ENCODE results near the gene DACT2. TPM values are rescaled to one million over a fixed set of nuclear protein-coding genes. Genes with fewer than 3 reads are reported as not detected.

Gene DACT2
- total RNA-seq, 1 donor from 2014 or later, result 0.59 TPM

GRCh38 chr6:168353041-168353440, 33.5 kb upstream of the DACT2 start:
- intact Hi-C loops (cut with micrococcal nuclease), result no loop called here

DNA sequence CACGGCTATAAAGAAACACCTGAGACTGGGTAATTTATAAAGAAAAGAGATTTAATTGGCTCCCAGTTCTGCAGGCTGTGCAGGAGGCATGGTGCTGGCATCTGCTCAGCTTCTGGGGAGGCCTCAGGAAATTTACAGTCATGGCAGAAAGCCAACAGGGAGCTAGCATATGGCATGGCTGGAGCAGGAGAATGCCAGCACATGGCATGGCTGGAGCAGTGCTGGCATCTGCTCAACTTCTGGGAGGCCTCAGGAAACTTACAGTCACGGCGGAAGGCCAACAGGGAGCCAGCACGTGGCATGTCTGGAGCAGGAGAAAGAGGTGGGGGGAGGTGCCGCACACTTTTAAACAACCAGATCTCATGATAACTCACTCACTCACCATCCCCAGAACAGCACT, 32.5 kb upstream of the DACT2 start:
- intact Hi-C loops (cut with micrococcal nuclease), result no loop called here

GRCh38 chr6:168349718-168350210, 30.2 kb upstream of the DACT2 start:
- intact Hi-C loops (cut with micrococcal nuclease), result no loop called here

DNA sequence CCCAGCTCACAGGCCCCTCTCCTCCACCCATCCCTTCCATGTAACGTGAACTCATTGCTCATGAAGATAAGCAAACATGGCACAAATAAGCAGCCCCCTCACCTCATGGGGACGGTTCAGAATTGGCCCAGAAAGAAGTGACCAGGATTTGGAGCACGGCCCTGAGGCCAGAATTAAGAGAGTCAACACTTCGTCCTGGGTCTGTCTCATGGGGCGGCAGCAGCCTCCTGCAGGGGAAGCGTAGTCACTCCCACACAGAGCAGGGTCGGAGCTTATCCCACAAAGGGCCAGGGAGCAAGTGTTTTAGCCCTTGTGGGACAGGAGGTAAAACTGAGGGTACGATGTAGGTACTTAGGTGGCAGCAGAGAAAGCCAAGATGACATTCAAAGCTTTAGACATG, 28.6 kb upstream of the DACT2 start:
- intact Hi-C loops (cut with micrococcal nuclease), result no loop called here

GRCh38 chr6:168347615-168348014, 28.0 kb upstream of the DACT2 start:
- intact Hi-C loops (cut with micrococcal nuclease), result no loop called here

DNA sequence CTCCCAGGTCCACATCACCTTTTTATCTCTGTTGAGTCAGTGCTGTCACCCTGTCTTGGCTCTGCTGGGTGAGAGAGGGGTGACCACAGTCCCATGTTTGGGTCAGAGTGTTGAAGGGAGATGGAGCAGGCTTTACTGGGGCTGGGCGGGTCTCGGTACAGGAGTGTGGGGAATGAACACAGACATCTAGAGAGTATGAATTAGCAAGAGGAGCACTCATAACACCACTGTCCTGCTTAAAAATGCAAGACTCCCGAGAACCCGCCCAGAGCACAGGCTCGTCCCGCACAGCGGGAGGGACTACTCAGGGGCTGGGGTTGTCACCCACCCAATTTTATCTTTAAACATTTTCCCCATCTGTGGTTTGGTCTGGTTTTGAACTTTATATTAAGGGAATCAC, 27.5 kb upstream of the DACT2 start:
- intact Hi-C loops (cut with micrococcal nuclease), result no loop called here

DNA sequence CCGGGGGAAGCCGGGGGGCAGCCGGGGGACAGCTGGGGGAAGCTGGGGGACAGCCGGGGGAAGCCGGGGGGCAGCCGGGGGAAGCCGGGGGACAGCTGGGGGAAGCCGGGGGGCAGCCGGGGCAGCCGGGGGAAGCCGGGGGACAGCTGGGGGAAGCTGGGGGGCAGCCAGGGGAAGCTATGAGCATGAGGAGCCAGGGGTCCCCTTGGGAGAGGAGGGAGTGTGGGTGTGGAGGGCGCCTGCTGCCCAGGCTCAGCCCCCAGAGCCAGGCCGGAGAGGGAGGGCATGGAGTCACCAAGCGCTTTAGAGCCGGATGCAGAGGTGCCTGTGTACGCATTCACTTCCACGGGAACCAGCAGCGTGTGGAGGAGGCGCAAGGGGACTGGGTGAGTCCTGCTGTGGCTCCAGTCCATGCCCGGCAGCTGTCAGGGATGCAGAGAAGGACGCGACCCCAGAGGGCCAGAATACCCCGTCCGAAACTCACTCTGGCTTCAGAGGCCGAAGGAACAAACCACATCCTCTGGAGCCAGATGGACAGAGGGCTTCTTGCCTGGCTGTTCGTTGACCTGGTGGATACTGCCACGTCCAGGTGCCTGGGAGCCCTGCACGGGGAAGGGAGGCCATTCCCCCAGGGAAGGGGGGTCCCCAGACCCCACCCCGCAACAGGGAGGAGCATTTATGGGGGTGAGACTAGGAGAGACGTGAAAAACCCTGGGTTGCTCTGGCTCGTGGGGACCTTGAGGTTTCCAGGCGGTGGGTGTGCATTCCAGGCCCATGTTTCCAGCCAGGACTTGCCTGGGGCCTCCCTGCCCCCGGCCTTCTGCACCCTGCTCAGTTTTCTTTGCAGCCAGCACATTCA, 26.5 kb upstream of the DACT2 start:
- intact Hi-C loops (cut with micrococcal nuclease), result no loop called here

- intact Hi-C loops (cut with micrococcal nuclease), result no loop called here
Measured at GRCh38 chr6:168345266-168345665, 25.7 kb upstream of the DACT2 start.

DNA sequence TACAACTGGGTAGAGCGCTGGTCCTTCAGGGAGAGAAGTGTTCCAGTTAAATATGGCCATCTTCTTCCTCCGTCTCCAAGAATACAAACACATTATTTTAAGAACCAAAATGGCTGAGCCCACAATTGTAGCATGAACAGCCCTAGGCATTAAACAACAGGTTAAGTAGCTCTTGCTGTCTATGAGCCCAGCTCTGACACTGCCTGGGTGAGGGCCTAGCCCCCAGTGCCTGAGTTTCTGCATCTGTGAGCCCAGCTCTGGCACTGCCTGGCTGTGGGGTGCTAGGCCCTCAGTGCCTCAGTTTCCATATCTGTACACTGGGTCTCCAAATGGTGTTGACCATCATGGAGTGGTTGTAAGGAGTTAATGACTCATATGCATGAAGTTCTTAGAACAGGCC, 24.8 kb upstream of the DACT2 start:
- intact Hi-C loops (cut with micrococcal nuclease), result no loop called here

DNA sequence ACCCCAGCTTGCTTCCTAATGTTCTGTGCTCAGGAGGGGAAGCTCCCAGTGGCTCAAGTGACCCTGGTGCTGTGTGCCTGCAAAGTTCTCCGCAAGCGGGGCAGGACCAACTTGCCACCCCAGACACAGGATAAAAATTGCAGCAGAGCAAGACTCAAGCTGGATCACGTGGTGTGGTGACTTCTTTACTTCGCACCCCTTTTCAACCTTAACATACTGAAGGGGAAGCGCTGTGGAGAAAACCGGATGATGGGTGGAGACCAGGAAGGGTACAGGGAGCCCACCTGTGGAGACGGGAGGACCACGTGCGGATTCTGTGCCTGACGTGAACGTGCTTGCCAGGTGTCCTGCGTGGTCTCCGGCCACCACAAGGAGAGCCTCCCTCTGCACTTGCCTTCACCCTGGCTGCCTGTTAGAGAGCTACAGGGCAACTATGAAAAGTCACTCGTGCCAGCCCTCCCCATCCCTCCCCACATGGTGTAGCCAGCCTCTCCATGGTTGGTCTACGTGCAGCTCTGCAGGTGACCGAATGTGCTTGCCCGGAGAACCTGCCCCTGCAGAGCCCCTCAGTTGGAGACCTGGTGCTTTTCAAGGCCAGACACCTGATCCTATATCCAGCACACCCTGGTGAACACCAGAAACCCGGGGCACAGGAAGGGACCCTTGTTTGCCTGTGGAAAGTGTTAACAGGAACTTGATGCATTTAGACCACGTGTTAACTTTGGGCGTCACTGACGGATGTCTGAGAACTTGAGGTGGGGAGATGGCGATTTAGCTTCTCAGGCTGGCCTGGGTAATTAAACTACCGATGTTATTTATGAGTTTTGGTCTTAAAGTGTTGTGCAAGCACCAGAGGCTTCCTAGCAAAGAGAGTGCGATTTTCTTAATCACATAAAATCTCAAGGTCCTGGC, 23.9 kb upstream of the DACT2 start:
- intact Hi-C loops (cut with micrococcal nuclease), result no loop called here

DNA sequence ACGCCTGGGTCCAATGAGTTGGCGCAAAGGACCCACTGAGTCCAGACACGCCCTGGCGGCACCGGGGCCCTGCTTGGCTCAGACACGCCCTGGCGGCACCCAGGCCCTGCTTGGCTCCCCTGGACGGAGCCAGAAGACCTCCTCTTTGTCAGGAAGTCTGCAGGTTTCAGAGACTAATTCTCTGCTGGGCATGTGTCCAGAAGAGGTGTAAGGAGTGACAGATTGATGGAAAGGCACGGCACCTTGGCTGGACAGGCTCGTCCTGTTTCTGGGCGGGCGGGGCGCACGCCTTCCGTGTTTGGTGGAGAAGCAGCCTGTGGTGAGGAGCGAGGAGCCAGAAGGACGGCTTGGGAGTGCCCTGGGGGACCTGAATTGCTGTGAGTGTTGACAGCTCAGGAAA, 23.1 kb upstream of the DACT2 start:
- intact Hi-C loops (cut with micrococcal nuclease), result no loop called here

DNA sequence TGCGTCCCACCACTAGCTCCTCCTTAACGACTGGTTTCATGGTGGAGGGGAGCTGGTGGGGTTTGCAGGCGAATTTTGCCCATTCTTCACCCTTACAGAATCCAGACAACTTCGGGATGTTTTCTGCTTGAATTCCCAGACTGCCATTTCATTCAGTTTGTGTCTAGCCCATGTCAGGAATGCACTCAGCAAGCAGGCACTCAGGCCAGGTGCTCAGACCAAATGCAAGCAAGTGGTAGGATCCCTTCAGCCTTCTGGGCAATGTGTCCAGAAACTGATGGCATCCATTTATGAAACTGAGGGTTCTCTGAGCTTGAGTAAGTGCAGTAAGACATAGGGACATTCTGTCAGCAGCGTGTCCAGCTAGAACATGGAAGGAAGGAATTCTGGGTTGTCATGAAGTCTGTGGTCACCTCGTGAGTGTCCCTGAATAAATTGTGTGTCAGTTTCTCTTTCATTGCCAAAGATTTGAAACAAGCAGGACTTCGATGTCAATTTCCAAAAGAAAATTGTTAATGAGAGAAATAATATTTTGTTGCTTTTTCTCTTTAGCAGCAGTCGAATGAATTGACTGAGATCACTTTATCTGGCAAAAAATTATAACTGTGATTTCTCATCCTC, 21.8 kb upstream of the DACT2 start:
- intact Hi-C loops (cut with micrococcal nuclease), result no loop called here

GRCh38 chr6:168340819-168341218, 21.2 kb upstream of the DACT2 start:
- intact Hi-C loops (cut with micrococcal nuclease), result no loop called here

- intact Hi-C loops (cut with micrococcal nuclease), result no loop called here
Measured at GRCh38 chr6:168338777-168339176, 19.2 kb upstream of the DACT2 start.

DNA sequence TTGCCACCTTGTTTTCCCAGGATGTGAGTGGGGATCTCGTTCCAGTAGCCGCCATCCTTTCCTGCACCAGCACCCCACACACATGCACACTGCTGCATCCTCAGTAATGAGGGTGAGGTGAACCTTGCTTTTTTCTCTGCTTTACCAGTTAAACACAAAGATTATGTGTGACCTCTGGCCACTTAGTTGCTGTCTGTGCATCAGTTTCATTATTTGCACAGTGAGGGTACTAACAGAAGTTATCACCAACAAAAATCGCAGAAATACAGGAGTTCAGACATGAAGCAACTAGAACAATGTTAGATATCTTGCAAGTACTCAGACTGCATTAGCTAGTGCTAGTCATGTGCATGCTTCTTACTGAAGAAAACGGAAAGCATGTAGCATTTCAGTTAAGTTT, 17.4 kb upstream of the DACT2 start:
- intact Hi-C loops (cut with micrococcal nuclease), result no loop called here

GRCh38 chr6:168333989-168334388, 14.4 kb upstream of the DACT2 start:
- intact Hi-C loops (cut with micrococcal nuclease), result no loop called here

DNA sequence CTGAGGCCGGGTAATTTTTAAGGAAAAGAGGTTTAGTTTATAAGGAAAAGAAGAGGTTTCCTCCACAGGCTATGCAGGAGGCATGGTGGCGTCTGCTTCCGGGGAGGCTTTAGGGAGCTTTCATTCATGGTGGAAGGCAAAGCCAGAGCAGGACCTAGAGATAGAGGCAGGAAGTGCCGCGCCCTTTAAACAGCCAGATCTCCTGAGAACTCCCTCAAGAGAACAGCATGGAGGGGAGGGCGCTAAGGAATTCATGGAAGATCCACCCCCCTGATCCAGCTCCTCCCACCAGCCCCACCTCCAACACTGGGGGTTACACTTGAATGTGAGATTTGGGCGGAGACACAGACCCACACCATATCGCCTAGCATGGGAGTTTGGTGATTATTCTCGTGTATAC, 13.9 kb upstream of the DACT2 start:
- intact Hi-C loops (cut with micrococcal nuclease), result no loop called here

GRCh38 chr6:168333039-168333438, 13.5 kb upstream of the DACT2 start:
- intact Hi-C loops (cut with micrococcal nuclease), result no loop called here

DNA sequence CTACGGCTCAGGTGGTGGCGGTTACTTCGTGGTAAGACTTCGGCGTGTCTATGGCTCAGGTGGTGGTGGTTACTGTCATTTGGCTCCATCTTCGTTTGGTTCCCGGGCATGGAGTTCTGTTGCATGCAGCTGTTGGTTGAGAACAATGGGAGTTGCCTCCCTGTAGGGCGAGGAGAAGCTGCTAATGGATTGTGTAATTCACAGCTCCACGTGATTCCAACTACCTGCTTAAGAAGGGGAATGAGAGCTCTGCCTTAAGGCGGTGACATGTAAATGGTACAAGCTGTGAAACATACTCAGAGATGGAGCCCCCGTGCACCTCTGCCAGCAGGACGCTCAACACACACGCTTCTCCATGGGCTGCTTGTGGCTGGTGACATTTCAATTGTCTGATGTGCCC, 12.4 kb upstream of the DACT2 start:
- intact Hi-C loops (cut with micrococcal nuclease), result no loop called here

- intact Hi-C loops (cut with micrococcal nuclease), result no loop called here
Measured at GRCh38 chr6:168331058-168331457, 11.5 kb upstream of the DACT2 start.

- intact Hi-C loops (cut with micrococcal nuclease), result no loop called here
Measured at GRCh38 chr6:168330403-168330802, 10.8 kb upstream of the DACT2 start.

- intact Hi-C loops (cut with micrococcal nuclease), result no loop called here
Measured at GRCh38 chr6:168328086-168328485, 8.5 kb upstream of the DACT2 start.
